Measurements from ENCODE around the gene MPC1L.
A peak's percentile ranks its signal among the peaks of the same experiment; 100 is the strongest.
"Not testable (repeated sequence)": the region's sequence is repeated elsewhere in the genome, so short reads cannot be mapped to it uniquely, and the experiment has no call there.

MPC1L gene

DNA sequence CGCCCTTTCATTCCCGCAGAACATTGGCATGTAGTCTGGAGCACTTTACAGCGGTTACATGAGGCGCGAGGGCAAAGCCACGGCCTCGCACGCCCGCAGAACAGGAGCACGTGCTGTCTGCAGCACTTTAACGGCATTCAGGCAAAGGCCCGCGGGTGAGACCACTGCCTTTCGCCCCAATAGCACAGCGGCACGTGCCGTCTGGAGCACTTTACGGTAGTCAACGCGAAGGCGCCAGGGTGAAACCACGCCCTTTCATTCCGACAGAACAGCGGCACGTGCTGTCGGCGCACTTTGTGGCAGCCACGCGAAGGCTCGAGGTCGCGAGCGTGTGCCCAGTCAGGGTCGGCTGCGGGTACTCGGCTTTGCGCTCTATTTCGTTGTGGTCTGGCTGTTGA, at the start of gene MPC1L:
Gene MPC1L, plus strand, starts transcription at position 290 of the 398 bp plus-strand sequence. CDS start 138 bp downstream, outside the sequence.
- no peak for DNase-seq

DNA sequence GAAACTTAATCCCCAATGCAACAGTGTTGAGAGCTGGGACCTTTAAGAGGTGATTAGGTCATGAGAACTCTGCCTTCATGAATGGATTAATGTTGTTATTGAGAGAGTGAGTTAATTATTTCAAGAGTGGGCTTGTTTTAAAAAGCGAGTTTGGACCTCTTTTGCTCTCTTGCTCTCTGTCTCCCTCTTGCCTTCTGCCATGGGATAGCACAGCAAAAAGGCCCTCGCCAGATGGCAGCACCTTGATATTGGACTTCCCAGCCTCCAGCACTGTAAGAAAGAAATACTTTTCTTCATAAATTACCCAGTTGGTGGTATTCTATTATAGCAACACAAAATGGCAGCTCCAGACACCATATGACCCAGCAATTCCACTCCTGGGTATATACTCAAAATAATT, 49.5 kb upstream of the MPC1L start:
- DNase-seq: no peak

DNA sequence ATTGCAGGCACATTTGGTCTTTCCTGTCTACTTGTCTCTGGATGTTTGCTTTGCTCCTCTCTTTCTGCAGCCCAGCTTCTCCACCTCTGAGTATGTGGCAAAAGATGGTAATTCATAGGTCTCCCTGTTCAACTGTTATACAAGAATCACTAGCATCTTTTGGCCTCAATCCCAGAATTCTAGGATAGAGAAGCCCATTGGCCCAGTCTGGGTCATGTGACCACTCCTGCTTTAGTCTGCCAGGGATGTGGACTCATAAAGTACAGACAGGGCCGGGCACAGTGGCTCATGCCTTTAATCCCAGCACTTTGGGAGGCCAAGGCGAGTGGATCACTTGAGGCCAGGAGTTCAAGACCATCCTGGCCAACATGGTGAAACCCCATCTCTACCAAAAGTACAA, 47.8 kb upstream of the MPC1L start:
- not testable (repeated sequence) for DNase-seq

DNA sequence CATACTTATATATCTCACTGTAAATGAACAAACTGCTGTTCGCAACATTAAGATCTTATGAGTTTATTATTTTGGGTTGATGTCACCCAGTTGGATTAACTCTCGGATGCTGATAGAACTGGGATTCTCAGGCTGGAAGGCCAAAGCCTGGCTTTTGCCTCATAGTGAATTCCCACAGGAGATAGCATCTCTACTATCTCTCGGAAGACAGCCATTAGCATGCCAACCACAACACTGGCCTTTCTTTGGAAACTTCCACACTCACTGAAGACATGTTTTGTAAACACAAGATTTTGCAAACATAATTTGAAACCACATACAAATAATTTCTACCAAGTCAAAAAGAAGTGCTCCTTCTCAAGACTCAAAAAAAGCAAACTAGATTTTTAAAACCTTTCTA, 46.9 kb upstream of the MPC1L start:
- no peak for DNase-seq

DNA sequence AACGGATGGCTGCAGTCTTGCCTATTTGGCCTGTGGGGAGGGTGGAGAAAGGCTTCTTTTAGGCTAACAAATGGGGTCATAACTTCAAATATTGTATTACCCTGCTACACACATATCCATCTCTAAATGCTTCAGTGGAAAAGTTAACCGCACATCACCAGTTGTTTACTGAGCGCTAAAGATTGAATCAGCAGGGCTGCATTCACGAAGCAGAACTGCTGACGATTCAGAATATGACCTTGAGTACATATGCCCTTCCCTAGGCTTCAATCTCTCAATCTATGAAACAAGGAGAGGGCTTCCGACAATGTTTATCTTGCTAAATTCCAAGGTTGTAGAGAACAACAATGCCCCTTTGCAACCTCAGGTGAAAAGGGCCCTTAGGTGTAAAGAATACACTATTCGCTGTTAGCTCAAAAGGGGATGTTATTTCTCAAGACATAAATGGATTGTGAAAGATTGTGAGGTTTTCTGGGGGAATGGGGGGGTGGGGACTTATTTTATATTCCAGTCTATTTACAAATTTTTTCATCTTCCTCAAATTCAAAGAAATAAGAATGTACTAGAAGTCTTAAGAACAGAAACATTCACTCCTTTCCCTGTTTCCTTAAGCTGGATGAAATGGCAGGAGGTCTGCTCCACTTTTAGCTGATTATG, 45.1 kb upstream of the MPC1L start:
- no peak for DNase-seq

DNA sequence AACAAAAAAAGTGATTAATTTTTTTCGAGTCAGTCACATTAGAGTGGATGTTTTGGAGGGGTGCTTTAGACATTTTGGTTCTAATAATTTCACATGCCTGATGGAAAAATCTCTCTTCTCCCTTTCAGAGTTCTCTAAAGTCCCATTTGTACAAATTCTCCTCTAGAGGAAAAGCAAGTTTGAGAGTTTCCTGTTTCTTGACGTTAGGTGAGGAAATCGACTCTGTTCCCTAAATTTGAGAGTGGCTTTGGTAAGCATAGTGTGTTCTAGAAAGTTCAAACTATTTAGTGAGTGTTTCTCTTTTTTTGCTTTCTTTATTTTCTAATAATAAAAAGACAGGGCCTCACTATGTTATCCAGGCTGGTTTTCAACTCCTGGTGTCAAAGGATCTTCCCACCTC, 44.1 kb upstream of the MPC1L start:
- no peak for DNase-seq

DNA sequence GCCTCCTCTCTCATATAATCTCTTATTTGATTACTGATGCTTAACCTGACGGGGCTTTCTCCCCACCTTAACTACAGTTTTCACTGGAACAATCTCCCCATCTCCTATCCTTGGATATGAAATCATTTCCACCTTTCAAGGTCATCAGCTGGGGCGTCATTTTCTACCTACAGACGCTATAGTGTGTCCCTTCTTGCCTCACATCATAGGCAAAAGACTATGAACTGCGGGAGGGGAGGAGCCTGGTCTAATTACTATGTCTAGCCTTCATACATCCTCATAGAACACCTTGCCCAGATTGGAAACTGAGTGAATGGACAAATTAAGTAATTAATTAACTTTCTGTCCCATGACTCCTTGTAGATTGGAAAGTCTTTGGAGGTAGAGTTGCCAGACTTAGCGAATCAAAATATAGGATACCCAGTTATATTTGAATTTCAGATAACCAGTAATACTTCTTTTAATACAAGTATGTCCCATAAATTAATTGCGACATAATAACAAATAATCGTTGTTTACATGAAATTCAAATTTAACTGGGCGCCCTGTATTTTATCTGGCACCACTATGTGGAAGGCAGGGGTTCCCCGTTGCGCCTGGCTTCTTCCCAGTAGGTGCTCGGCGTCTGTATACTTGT, 43.2 kb upstream of the MPC1L start:
- no peak for DNase-seq

DNA sequence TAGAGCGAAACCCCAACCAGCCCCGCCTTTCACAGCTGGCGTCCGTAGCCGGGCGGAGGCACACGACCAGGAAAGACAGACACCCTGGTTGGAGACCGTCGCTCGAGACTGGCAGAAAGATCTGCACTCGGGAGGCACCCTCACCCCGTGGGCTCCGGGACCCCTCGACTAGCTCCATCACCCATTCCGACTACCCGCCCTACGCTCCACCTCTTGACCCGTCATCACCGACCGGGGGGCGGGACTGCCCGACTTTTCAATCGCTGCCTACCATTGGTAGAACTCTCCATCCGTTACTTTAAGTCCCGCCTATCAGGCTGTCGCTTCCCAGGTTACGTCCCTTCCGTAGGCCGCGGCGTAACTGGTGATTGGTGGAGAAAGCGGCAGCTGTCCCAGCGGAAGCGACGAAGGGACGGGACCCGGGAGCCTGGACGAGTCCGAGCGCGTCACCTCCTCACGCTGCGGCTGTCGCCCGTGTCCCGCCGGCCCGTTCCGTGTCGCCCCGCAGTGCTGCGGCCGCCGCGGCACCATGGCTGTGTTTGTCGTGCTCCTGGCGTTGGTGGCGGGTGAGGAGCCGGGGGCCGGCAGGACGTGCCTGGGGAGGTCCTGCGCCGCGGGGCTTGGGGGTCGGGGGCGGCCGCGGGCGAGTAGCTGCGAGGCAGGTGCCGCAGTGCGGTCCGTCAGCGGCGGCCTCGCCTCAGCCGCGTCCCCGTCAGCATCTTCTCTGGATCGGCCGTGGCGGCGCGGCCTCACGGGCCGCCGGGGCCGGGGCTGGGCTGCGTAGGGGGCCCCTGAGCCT, 42.5 kb upstream of the MPC1L start, which contains the start of gene ATP6AP2:
Gene ATP6AP2, plus strand, starts transcription at position 434 of the 799 bp plus-strand sequence. Its CDS starts 96 bp downstream, at position 530.
- peak; percentile 87 for DNase-seq

DNA sequence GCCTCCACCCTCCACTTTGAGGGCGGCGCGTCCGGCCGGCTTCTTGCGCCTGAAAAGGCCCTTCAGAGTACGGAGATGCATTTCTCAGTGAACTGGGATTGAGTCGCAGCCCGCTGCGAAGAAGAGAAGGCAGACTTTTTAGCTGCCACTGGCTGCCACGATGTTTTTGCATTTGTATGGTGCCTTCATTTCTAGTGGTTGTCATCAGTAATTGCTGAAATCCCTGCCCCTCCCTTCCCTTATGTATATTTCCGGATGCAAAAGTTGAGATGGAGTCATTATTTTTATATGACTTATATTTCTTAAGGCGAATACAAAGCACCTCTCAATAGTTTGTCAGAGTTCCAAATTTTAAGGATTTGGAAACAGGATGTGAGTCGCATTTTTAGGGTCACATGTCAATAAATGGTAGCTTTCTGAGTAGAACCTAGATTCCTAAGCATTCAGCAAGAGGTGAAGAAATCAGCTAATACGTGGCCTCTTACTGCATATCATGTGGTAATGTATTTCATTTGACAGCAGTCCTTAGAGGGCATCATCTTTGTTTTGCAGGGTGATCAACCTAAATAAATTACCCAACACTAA, 41.8 kb upstream of the MPC1L start:
- DNase-seq: no peak

DNA sequence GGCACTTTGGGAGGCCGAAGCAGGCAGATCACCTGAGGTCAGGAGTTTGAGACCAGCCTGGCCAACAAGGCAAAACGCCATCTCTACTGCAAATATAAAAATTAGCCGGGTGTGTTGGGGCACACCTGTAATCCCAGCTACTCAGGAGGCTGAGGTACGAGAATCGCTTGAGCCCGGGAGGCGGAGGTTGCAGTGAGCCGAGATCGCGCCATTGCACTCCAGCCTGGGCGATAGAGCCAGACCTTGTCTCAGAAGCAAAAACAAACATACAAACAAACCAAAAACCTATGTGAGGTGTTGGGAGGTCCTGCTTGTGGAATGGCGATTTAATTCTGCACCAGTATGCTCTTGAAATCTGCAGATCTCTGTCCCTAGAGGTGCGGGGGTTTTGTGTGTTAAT, 41.0 kb upstream of the MPC1L start:
- DNase-seq: not testable (repeated sequence)

DNA sequence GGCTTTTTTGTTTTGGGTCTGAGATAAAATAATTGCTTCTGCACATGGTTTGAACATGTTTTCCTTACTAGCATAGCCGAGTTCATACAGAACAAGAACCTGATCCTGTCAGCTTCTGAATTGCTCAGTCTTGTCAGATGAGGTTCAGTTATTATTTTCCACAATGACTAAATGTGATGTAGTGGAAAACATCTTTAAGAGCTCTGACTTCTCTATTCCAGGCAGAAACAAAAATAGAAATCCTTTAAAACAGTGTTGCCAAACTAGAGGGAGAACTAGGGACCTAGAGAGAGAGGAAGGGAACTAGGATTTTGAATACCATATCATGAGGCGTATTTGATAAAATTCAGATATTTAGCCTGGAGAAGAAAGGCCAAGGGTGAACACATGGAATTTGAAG, 40.4 kb upstream of the MPC1L start:
- DNase-seq: no peak

DNA sequence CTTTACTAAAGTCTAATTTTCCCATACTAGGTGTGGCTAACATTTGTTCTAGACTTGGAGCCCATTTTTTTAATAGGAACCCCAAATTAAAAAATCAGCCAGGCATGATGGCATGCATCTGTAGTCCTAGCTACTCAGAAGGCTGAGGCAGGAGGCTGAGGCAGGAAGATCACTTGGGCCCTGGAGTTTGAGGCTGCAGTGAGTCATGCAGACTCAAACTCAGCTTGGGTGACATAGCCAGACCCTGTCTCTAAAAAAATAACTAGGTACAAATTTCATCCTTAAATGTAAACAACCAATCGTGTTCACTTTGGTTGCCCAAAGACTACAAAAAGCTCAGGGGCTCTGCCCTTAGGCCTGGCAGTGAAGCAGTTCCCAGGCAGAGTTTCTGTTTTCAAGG, 35.6 kb upstream of the MPC1L start:
- DNase-seq: not testable (repeated sequence)

DNA sequence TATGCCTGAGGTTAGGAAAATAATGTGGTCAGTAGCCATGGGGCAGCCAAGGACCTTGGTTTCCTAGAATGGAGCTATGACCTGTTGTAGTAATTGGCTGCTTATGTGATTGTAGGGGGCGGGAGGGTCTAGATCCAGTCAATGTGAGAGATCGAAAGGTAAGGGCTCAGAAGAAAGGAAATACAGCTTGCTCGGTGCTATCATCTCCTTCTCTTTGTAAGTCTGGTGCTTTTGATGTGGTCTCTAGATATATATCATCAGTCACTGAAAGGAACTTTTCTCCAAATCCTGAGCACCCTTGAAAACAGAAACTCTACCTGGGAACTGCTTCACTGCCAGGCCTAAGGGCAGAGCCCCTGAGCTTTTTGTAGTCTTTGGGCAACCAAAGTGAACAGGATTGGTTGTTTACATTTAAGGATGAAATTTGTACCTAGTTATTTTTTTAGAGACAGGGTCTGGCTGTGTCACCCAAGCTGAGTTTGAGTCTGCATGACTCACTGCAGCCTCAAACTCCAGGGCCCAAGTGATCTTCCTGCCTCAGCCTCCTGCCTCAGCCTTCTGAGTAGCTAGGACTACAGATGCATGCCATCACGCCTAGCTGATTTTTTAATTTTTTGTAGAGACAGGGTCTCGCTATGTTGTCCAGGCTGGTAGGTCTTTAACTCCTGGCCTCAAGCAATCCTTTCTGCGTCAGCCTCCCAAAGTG, 33.5 kb upstream of the MPC1L start:
- not testable (repeated sequence) for DNase-seq

DNA sequence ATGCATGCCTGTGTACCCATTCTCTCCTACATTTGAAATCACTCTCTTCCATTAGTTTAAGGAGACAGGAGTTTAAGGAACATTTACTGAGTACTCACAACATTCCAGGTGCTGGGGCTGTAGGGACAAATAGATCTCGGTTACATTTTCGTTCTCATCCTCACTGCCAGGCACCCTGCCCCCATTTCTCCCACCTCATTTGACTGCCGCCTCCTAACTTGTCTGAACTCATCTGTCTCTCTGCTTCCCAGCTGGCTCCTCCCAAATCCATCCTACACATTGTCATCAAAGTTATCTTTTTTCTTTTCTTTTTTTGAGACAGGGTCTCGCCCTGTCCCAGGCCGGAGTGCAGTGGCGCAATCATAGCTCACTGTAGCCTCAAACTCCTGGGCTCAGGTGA, 19.8 kb upstream of the MPC1L start:
- DNase-seq: no peak

DNA sequence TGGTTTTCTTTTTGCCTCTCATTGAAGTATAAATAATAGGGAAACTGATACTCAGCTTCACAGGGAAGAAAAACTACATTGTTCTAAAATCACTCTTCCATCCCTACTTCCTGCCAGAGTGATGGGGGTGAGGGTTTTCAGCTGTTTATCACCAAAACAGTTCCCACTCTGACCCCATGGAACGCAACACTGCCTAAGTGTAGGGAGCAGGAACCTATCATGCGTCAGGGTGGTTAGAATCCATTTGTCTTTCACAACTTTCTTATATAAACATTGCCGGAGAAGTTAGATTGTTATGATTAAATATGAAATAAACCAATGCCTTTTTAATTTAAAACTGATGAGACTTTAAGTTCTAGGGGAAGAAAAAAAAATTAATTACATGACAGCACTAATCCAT, 15.8 kb upstream of the MPC1L start:
- DNase-seq: no peak

DNA sequence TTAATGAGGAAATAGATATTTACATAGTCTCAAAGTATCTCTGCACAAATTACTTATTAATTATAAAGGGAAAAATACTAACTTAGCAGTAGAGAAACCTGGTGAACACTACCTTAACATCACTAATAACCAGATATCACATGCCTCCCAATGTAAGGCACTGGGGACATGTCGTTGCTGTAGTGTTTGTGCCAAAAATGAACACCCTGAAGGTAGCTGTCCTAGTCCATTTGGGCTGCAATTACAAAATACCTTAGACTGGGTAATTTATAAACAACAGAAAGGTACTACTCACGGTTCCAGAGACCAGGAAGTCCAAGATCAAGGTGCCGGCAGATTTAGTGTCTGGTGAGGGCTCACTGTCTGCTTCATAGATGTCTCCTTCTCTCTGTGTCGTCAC, 10.7 kb upstream of the MPC1L start:
- no peak for DNase-seq

DNA sequence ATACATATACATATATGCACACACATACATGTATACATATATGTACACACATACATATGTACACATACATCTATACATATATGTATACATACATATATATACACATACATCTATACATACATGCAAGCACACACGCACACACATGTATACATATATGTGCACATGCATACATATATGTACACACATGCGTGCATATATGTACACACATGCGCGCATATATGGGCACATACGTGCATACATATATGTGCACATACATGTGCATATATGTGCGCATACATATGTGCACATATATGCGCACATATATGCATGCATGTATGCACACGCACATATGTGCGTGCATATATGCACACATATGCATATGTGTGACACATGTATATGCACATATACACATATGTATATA, 7.3 kb upstream of the MPC1L start:
- DNase-seq: no peak

DNA sequence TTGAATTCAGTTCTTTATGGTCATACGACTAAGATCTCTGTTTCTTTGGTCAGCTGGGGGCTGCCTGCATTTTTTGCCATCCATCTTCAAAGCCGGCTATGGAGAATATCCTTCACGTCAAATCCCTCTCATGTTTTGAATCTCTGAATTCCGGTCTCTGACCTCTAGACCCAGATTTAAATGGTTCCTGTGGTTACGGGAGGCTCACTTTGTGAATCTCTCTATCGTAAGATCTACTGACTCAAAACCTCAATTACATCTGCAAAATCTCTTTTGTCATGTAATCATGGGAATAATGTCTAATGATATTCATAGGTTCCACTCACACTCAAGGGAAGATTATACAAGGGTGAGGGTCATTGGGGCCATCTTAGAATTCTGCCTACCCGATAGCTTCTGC, 5.7 kb upstream of the MPC1L start:
- no peak for DNase-seq

DNA sequence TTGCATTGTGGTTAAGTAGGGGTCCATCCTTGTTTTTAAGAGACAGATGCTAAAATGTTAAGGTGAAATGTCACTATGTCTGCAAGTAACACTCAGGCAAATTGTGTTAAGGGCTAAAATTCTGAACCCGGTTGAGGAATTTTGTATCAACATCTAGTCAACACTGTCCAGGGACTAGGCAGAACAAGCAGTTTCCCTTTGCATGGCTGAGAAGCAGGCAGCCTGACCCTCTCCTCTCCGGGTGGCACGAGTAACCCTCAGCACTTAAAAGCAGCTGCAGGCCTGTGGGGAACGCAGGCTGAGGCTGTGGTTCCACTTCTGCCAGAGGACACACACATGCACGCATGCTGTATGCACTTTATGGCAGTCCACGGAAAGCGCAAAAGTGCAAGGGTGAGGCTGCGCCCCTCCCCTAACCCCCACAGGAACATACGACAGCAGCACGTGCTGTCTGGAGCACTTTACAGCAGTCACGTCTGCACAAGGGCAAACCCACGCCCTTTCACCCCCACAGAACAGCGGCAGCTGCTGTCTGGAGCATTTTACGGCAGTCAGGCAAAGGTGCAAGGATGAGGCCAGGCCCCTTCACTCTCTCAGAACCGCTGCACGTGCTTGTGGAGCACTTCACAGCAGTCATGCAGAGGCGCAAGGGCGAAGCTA, 619 bp upstream of the MPC1L start:
- no peak for DNase-seq

DNA sequence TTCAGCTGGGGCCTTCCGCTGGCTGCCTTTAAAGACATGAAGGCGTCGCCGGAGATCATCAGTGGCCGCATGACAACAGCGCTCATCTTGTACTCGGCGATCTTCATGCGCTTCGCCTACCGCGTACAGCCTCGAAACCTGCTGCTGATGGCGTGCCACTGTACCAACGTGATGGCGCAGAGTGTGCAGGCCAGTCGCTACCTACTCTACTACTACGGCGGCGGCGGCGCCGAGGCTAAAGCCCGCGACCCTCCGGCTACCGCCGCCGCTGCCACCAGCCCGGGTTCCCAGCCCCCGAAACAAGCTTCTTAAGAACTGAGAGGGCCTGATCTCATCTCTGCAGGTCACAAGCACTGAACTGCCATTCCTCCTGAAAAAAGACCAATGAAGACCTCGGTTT, 437 bp downstream of the MPC1L start:
- no peak for DNase-seq

DNA sequence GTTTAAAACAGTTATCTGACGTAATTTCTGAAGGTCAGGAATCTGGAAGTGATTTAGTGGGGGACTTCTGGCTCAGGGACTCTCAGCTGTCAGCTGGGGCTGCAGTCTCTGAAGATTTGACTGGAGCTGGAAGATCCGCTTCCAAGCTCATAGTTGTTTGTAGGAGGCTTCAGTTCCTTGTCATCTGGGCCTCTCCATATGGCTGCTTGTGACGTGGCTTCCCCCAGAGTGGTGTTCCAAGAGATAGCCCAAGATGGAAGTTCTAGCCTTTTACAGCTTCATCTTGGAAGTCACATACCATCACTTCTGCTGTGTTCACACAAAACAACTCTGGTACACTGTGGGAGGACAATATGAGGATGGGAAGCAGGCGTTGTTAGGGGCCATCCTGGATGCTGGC, 2.1 kb downstream of the MPC1L start:
- no peak for DNase-seq

DNA sequence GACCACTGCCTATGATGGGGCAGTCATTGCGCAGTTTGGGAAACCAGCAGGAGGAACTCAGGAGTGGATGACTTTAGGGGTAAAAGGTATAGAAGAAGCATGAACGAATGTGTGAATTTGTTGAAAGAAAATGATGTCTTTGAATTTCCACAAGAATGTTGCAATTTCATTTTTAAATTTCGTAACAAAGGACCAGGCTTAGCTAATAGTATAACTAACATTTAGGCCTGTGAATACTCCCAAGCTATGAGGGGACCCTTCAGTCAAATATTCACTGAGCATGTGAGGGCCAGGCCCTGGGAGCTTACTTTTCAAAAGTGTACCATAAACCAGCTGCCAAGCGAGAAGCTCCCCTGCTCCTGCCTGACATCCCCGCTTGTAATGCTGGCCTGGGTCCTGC, 5.3 kb downstream of the MPC1L start:
- DNase-seq: no peak
